NCI-H2196 (cell line): ENCODE measurements around the gene TGFB1.
"Not testable (repeated sequence)": the region's sequence is repeated elsewhere in the genome, so short reads cannot be mapped to it uniquely, and the experiment has no call there.

Experiments used
- DNase-seq: peaks from one replicate; lab custom pipeline; 2025; ENCODE audit not compliant: unreplicated experiment; lab: John Stamatoyannopoulos, UW

The TGFB1 gene

DNA sequence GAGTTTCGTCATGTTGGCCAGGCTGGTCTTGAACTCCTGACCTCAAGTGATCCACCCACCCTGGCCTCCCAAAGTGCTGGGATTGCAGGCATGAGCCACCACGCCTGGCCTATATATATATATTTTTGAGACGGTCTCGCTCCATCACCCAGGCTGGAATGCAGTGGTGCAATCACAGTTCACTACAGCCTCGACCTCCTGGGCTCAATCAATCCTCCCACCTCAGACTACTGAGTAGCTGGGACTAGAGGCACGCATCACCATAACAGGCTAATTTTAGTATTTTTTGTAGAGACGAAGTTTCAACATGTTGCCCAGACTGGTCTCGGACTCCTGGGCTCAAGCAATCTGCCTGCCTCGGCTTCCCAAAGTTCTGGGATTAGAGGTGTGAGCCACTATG is 6.8 kb downstream of the TGFB1 start:
- not testable (repeated sequence) for DNase-seq

DNA sequence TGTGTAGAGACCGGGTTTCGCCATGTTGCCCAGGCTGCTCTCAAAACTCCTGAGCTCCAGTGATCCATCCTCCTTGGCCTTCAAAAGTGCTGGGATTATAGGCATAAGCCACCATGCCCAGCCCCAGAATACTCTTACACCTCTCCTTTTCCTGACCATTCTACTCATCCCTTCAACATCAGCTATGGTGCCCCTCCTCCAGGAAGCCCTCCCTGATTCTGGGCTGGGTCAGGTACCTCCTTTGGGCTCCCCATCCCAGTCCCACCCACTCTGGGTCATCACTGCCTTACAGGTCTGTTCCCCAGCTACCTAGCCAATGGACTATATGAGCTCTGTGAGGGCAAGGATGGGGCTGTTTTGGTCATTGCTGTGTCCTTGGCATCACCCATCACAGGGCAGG is 9.6 kb downstream of the TGFB1 start:
- no peak for DNase-seq

DNA sequence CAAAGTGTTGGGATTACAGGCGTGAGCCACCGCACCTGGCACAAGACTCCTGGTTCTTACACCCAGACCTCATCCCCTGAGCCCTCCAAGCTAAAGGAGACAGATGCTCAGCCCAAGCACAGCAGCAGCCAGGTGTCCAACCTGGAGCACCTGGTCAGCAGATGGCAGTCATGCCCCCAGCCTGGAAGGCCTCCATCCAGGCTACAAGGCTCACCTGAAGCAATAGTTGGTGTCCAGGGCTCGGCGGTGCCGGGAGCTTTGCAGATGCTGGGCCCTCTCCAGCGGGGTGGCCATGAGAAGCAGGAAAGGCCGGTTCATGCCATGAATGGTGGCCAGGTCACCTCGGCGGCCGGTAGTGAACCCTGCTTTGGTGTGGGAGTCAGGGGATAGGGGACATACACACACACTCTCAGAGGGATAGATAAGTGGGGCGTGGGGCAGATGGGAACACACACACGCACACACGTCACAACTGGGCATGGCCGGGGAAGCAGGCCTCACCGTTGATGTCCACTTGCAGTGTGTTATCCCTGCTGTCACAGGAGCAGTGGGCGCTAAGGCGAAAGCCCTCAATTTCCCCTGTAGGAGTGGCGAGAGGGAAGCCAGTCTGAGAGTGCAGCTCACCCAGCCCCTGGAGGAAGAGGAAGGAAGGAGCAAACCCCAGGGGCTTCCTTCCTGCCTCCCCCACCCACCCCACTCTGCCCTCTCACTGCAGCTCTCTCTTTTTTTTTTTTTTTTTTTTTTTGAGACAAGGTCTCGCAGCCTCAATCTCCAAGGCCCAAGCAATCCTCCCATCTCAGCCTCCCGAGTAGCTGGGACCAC is 11.8 kb downstream of the TGFB1 start:
- peak; percentile 34 for DNase-seq

- no peak for DNase-seq
Observed at GRCh38 chr19:41339936-41340335, 13.8 kb downstream of the TGFB1 start.

DNA sequence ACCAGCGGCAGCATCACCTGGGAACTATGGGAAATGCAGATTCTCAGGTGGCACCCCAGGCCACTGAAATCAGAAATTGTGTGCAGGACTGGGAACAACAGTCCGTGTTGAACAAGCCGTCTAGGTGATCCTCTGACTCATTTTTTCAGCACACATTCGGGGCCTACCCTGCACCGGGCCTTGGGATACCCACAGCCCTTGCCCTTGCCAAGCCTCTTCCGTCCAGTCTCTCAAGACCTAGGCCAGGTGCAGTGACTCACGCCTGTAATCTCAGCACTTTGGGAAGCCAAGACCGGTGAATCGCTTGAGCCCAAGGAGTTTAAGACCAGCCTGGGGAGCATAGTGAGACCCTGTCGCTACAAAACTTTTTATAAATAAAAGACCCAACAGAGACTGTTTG is 18.3 kb downstream of the TGFB1 start:
- no peak for DNase-seq

- DNase-seq, result no peak
Observed at GRCh38 chr19:41334793-41335192, 18.9 kb downstream of the TGFB1 start.

DNA sequence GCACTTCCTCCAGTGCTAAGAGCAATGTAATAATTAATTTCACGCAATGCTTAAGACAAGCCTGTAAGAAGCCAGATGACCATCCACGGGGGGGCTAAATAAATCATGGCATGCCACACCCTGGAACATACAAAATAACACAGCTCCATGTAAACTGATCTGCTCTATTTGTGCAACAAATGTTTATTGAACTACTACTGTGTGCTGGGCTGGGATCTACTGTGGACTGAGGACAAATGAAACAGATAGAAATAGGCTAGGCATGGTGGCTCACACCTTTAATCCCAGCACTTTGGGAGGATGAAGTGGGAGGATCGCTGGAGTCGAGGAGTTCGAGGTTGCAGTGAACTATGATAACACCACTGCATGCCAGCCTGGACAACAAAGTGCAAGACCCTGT is 21.3 kb downstream of the TGFB1 start:
- DNase-seq, result no peak

GRCh38 chr19:41332000-41332399 is 21.7 kb downstream of the TGFB1 start:
- DNase-seq, result no peak

DNA sequence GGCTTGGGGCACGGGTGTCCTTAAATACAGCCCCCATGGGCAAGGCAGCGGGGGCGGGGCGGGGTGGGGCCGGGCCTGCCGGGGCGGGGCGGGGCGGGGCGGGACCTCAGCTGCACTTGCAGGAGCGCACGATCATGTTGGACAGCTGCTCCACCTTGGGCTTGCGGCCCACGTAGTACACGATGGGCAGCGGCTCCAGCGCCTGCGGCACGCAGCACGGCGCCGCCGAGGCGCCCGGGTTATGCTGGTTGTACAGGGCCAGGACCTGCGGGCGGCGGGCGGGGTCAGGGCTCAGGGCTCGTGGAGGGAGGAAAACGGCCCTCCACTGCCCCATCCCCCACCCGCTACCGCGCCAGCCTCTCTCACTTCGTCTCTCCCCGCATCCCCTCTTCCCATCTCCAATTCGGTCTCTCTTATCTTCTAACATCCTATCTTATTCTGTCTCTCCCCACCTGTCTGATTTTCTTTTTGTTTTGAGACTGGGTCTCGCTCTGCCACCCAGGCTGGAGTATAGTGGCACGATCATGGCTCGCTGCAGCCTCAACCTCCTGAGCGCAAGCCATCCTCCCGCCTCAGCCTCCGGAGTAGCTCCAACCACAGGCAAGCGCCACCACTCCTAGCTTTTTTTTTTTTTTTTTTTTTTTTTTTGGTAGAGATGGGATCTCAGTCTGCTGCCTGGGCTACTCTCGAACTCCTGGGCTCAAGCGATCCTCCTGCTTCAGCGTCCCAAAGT is 22.6 kb downstream of the TGFB1 start:
- DNase-seq, result no peak

DNA sequence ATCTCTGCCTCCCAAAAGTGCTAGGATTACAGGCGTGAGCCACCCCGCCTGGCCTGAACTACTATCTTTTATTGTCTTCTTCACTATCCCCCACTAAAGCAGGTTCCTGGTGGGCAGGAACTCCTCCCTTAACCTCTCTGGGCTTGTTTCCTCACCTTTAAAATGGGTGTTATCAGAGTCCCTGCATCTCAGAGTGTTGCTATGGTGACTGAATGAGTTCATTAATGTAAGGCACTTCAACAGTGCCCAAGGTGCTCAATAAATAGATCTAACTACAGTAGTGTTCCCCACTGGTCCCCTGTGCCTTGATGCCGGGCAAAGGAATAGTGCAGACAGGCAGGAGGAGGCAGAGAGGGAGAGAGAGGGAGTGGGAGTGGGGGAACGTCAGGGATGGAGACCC is 23.2 kb downstream of the TGFB1 start:
- DNase-seq, result no peak

GRCh38 chr19:41328842-41329225 is 24.9 kb downstream of the TGFB1 start:
- no peak for DNase-seq

GRCh38 chr19:41328157-41328841 is 25.4 kb downstream of the TGFB1 start:
- no peak for DNase-seq

DNA sequence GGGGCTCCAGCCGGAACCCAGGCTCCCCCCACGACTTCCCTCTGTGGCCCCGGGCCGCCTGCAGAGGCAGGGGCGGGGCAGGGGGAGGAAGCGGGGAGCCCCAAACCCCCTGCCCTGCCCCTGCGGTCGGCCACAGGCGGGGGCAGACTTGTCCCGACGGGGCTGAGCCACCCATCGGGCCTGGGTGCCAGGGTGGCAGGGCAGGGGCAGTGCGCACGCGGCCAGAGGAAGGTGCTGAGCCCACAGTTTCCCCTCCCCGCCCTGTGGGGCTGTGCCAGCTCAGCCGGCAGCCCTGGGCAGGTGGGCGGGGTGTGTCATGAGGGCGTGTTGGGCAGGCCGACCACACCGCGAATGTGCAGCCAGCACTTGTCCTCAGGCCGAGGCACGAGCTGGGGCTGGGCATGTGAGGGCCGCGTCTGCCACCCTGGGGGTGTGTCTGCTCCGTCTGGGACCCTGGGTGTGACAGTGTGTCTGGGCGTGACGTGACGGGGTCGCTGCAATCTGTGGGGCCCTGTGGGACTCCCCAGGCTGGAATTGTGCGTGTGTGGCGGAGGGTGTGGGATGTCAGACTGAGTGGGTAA is 26.1 kb downstream of the TGFB1 start:
- DNase-seq, result peak; percentile 34

DNA sequence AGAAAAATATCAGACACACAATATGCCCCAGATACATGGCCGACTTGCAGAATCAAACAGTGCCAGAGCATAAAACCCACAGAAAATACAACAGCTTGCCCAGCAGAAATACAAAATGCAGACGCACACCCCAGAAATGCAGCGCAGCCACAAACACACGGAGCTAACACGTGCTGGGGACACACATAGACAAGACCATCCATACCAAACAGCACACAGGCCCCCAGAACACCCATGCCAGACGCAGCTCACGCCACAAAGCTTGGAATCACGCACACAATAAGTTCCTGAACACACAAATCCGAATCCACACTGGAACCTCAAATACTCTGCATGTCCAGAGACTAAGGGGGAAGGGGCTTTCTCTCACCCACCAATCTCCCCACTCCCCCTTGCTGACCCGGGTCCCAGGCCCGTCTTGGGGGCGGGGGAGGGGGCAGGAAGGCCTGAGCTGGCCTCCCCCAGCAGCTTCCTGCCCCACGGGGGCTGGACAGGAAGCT is 26.6 kb downstream of the TGFB1 start:
- no peak for DNase-seq

DNA sequence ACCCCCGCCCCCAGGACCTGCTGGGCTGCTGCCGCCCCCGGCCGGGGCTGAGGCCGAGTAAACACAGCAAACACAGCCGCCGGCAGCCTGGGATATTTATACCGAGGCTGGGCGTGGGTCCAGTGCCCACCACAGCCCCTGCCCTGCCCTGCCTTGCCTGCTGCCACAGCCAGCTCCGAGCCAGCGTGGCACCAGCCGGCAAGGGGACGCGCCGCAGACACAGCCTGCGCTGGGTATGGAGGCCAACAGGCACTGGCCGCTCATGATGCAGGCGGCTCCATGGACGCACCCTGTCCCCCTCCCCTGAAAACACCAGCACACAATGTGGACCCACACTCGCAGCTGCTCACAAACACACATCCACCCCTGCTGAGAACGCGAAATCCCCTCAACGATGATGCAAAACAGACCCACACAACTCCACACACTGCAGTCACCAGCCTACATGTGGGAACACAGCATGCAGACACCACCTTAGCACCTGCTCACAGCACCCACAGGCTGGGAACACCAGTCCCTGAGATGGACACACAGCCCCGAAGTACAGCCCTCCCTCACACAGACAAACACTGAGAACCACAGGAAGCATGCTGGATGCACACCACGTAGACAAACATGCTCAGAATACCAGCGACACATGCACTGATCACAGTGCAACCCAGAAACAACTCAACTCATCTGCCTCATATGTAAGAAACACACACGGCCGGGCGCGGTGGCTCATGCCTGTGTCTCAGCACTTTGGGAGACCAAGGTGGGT is 27.6 kb downstream of the TGFB1 start:
- no peak for DNase-seq

GRCh38 chr19:41325640-41325946 is 28.1 kb downstream of the TGFB1 start:
- DNase-seq, result no peak

DNA sequence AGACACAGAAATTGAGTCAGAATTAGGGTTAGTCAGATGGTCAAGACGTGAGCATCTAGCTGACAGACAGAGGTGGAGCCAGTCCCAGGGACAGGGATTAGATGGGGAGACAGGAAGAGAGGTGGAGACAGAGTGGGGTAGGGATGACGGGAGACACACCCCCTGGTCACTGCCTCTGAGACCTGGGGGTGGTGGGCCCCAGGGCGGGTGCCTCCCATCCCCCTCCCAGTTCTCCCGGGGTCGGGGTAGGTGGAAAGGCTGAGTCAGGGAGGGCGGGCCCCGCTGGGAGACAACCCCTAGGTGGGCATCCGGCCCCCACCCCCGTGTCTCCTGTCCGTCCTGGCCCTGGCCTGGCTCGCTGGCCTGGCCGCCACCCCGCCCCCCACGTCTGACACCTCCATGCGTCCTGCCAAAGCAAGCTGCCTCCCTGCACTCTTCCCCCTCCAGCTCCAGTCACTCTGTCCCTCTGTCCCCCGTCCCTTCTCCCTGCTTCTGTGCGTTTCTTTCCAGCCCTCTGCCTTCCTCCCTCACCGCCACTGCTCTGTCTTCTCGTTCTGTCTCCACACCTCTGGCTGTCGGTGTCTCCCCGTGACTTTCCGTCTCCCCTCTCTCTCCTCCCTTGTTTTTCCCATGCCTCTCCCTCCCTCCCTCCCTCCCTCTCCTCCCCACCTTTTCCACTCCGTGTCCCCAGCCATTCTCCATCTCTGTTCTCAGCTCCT is 28.6 kb downstream of the TGFB1 start:
- DNase-seq, result no peak

DNA sequence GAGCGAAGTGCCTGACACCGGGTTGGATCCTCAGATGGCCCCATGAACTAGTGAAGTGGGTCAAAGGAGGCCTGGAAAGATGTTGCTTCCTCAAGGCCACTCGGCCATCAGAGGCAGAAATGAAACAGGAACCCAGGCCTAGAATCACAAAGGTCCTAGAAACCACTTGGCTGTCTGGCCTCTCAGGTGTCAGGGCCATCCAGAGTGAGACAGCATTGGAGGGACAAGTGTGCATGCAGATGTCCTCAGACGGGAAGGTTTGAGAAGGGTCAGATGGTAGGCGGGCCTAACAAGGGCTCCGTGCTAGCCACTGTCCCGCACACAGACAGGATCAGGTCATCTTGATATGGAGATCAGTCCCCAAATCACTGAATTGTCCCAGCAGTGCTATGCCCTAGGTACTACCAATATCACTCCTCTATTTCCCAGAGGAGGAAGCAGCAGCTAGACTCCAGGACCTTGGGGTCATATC is 29.5 kb downstream of the TGFB1 start:
- no peak for DNase-seq

- DNase-seq, result no peak
Observed at GRCh38 chr19:41323430-41324125, 30.1 kb downstream of the TGFB1 start.
